Measurements from ENCODE around the gene SMIM28. TPM values are rescaled to one million over a fixed set of nuclear protein-coding genes. Genes with fewer than 3 reads are reported as not detected.

SMIM28 gene
- total RNA-seq, 2 experiments from 2014 or later = not detected

DNA sequence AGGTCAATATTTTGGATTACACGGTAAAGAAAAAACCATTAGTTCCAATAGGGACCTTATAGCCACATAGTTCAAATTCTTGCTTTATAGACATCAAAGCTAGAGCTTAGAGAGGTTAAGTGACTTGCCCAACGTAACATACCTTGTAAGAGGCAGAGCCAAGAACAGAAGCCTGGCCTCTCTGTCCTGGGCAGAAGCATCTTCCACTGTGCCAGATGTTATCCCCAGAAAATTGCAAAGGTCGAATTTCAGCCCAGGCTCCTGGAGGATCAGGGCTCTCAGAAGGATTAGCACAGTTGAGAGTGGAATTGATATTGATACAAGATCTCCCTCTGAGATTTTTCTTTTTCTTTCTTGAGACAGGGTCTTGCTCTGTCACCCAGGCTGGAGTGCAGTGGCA is 6.1 kb downstream of the SMIM28 start:
- no peak for DNase-seq (ENCODE audit: low spot score)
- TF ChIP-seq, protein P1, sequence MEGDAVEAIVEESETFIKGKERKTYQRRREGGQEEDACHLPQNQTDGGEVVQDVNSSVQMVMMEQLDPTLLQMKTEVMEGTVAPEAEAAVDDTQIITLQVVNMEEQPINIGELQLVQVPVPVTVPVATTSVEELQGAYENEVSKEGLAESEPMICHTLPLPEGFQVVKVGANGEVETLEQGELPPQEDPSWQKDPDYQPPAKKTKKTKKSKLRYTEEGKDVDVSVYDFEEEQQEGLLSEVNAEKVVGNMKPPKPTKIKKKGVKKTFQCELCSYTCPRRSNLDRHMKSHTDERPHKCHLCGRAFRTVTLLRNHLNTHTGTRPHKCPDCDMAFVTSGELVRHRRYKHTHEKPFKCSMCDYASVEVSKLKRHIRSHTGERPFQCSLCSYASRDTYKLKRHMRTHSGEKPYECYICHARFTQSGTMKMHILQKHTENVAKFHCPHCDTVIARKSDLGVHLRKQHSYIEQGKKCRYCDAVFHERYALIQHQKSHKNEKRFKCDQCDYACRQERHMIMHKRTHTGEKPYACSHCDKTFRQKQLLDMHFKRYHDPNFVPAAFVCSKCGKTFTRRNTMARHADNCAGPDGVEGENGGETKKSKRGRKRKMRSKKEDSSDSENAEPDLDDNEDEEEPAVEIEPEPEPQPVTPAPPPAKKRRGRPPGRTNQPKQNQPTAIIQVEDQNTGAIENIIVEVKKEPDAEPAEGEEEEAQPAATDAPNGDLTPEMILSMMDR (conservative IDR thresholded peaks at IDR 0.05; ENCODE audit: low read length) = no peak
- no peak for TF ChIP-seq EZH2phosphoT487 (IDR thresholded peaks at IDR 0.05; ENCODE audit: borderline replicate concordance, low read depth, low read length)
- intact Hi-C loops (cut with micrococcal nuclease; ENCODE audit: unreplicated experiment) = no loop called here
- H2AFZ ChIP-seq (ENCODE audit: low read length) = no peak overlapping the region
- H3K4me1 ChIP-seq (ENCODE audit: insufficient read depth, low read length, poor library complexity, severe bottlenecking) = peaks cover 7% of the 10 kb centered on the region
- no peaks in the 10 kb centered on the region for H4K20me1 ChIP-seq (ENCODE audit: insufficient read depth, low read length)
- H3K79me2 ChIP-seq (ENCODE audit: insufficient read depth, low read depth, low read length) = no peaks in the 10 kb centered on the region
- no peak overlapping the region for H3K4me2 ChIP-seq (ENCODE audit: low read length)
- ChIA-PET POLR2A (interaction anchor here (1.2 kb wide), 1 partner anchor 12 kb away, joined by 3 read pairs; no protein-coding TSS in a partner anchor), CTCF (ENCODE audit: unreplicated experiment) (no interaction called here)
- no peaks in the 10 kb centered on the region for H3K36me3 ChIP-seq (ENCODE audit: insufficient read depth, low read length)
- BruUV-seq (replicated peaks) = no TSS peak
- no peaks in the 10 kb centered on the region for H3K9me3 ChIP-seq (ENCODE audit: low read length)
- H3K4me3 ChIP-seq (ENCODE audit: low read depth, low read length, poor library complexity, severe bottlenecking) = no peak overlapping the region
- H3K9me2 ChIP-seq (ENCODE audit: insufficient read depth, low read length) = no peaks in the 10 kb centered on the region
- no peak overlapping the region for H3K27ac ChIP-seq (ENCODE audit: low read depth, low read length, poor library complexity, severe bottlenecking)

DNA sequence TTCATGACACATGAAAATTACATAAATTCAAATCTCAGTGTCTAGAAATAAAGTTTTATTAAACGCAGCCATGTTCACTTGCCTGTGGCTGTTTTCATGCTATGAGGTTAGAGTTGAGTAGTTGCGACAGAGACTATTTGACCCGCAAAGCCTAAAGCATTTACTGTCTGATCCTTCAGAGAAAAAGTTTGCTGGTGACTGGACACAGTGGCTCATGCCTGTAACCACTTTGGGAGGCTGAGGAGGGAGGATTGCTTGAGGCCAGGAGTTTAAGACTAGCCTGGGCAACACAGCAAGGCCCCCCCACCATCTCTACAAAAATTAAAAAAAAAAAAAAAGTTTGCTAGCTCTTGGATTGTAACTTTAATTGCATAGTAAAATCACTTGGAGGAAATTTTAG is 9.2 kb downstream of the SMIM28 start:
- no peaks in the 10 kb centered on the region for H3K9me3 ChIP-seq (ENCODE audit: low read length)
- no peaks in the 10 kb centered on the region for H4K20me1 ChIP-seq (ENCODE audit: insufficient read depth, low read length)
- no peak overlapping the region for H3K4me3 ChIP-seq (ENCODE audit: low read depth, low read length, poor library complexity, severe bottlenecking)
- H3K9me2 ChIP-seq (ENCODE audit: insufficient read depth, low read length) = no peaks in the 10 kb centered on the region
- CTCF ChIA-PET (ENCODE audit: unreplicated experiment) = no interaction called here
- no peaks in the 10 kb centered on the region for H3K36me3 ChIP-seq (ENCODE audit: insufficient read depth, low read length)
- no peaks in the 10 kb centered on the region for H3K79me2 ChIP-seq (ENCODE audit: insufficient read depth, low read depth, low read length)
- H3K27ac ChIP-seq (ENCODE audit: low read depth, low read length, poor library complexity, severe bottlenecking) = no peak overlapping the region
- TF ChIP-seq, protein P1 (conservative IDR thresholded peaks at IDR 0.05; ENCODE audit: low read length) = no peak
- no peak for TF ChIP-seq EZH2phosphoT487 (IDR thresholded peaks at IDR 0.05; ENCODE audit: borderline replicate concordance, low read depth, low read length)
- POLR2A ChIA-PET = no interaction called here
- no peak overlapping the region for H3K4me2 ChIP-seq (ENCODE audit: low read length)
- no TSS peak for BruUV-seq (replicated peaks)
- H2AFZ ChIP-seq (ENCODE audit: low read length) = no peak overlapping the region
- DNase-seq (ENCODE audit: low spot score) = no peak
- peaks cover 7% of the 10 kb centered on the region for H3K4me1 ChIP-seq (ENCODE audit: insufficient read depth, low read length, poor library complexity, severe bottlenecking)
- intact Hi-C loops (cut with micrococcal nuclease; ENCODE audit: unreplicated experiment) = no loop called here

DNA sequence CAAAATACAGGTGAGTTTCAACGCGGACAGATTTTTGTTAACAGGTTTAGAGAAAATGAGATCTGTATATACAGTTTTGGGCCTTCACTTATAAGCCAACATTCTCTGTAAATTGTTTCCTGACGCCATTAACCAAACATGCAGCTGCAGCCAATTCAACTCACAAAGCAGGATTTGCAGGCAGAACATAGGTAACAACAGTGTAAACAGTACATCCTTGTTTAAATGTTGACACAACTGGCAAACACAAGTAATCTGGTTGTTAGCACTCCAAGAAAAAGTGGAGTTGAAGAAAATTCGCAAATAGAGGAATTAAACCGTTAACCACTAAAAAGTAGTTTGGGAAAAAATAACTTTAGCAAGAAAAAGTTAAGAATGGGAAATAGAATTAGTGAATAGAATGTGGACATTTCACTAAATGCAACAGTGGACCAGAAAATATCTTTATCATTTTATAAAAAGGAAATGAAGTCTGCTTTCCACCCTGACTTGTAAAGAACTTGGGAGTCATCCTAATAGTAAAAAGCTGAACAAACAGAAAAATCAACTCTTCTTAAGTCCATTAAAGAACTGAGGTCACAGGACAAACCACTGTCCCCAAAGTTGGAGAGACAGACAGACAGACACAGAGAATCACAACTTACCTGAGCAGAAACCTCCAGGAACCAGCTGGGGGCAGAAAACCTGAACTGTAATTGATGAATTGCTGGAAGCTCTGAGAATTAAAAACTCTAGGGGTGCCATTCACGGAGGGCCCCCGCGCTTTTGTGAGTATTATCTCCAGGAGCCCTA is 10.1 kb downstream of the SMIM28 start:
- H3K27ac ChIP-seq (ENCODE audit: low read depth, low read length, poor library complexity, severe bottlenecking) = no peak overlapping the region
- CTCF ChIA-PET (ENCODE audit: unreplicated experiment) = no interaction called here
- no TSS peak for BruUV-seq (replicated peaks)
- H3K4me1 ChIP-seq (ENCODE audit: insufficient read depth, low read length, poor library complexity, severe bottlenecking) = peaks cover 7% of the 10 kb centered on the region
- H3K4me2 ChIP-seq (ENCODE audit: low read length) = no peak overlapping the region
- 0 out of 2 replicates have a peak overlapping the region, but pooled peaks have one; percentile 22 for H2AFZ ChIP-seq (ENCODE audit: low read length)
- no peak overlapping the region for H3K4me3 ChIP-seq (ENCODE audit: low read depth, low read length, poor library complexity, severe bottlenecking)
- no peaks in the 10 kb centered on the region for H3K9me2 ChIP-seq (ENCODE audit: insufficient read depth, low read length)
- H3K36me3 ChIP-seq (ENCODE audit: insufficient read depth, low read length) = no peaks in the 10 kb centered on the region
- POLR2A ChIA-PET = no interaction called here
- TF ChIP-seq EZH2phosphoT487 (IDR thresholded peaks at IDR 0.05; ENCODE audit: borderline replicate concordance, low read depth, low read length) = no peak
- TF ChIP-seq, protein P1 (conservative IDR thresholded peaks at IDR 0.05; ENCODE audit: low read length) = 0 out of 2 replicates have a peak, but pooled peaks have one; percentile 34
- no peaks in the 10 kb centered on the region for H3K9me3 ChIP-seq (ENCODE audit: low read length)
- intact Hi-C loops (cut with micrococcal nuclease; ENCODE audit: unreplicated experiment) = no loop called here
- DNase-seq (ENCODE audit: low spot score) = no peak
- H3K79me2 ChIP-seq (ENCODE audit: insufficient read depth, low read depth, low read length) = no peaks in the 10 kb centered on the region
- no peaks in the 10 kb centered on the region for H4K20me1 ChIP-seq (ENCODE audit: insufficient read depth, low read length)

Measured in OCI-LY7 (cell line).